Left lung (tissue), 10 donors: ENCODE results near the gene TTC22. TPM values are rescaled to one million over a fixed set of nuclear protein-coding genes. Genes with fewer than 3 reads are reported as not detected.
A peak's percentile ranks its signal among the peaks of the same experiment; 100 is the strongest.

Source experiments
- ATAC-seq: fragments of 200-7000 bp; cut with Tn5 transposase; one replicate; pipeline ENCODE4 v1.9.1; 2020; ENCODE audit warnings: moderate library complexity
- DNase-seq, 4 donors: peaks; one replicate each; pipeline ENCODE4 v3.0.0-alpha.2; 2013 to 2020
- H3K27ac ChIP-seq, 2 donors: fragments of 200-600 bp; sonication (generic) in 1 of 2; one replicate each; pipeline versions ENCODE4 v1.5.0 to v1.8.0; 2020 to 2021
- H3K27me3 ChIP-seq, 2 donors: fragments of 200-600 bp; sonication (generic) in 1 of 2; one replicate each; pipeline versions ENCODE4 v1.5.0 to v1.8.0; 2020 to 2021
- H3K36me3 ChIP-seq, 2 donors: fragments of 200-600 bp; sonication (generic) in 1 of 2; one replicate each; pipeline versions ENCODE4 v1.5.0 to v1.8.0; 2020 to 2021
- H3K4me1 ChIP-seq, 2 donors: fragments of 200-600 bp; one replicate each; pipeline ENCODE4 v1.8.0; 2021
- H3K4me3 ChIP-seq, 2 donors: fragments of 200-600 bp; sonication (generic) in 1 of 2; one replicate each; pipeline versions ENCODE4 v1.5.0 to v1.8.0; 2020 to 2021; ENCODE audit warnings: mild to moderate bottlenecking in 1 of 2
- H3K9me3 ChIP-seq, 2 donors: fragments of 200-600 bp; sonication (generic) in 1 of 2; one replicate each; pipeline versions ENCODE4 v1.5.0 to v1.8.0; 2020 to 2021
- CTCF ChIP-seq, 2 donors: fragments of 200-600 bp; sonication (generic) in 1 of 2; IDR thresholded peaks; one replicate each; pipeline versions ENCODE4 v1.5.0 to v1.8.0; 2021; ENCODE audit warnings: antibody characterized with exemption in 2 of 2
- intact Hi-C, 2 donors: fragments of 100-400 bp; cut with DNase I; formaldehyde crosslinking; loops; one replicate each; pipeline versions ENCODE4 v1.11.2 to v1.14.2; 2022
- polyA plus RNA-seq, 6 donors: library from polyadenylated mRNA; unstranded; fragments of 120-200 nt; gene quantifications; one replicate each; pipeline ENCODE4 v1.2.1, GENCODE V29; 2013; ENCODE audit not compliant: insufficient read length in 6 of 6
- total RNA-seq, 2 donors: library from RNA; stranded (reverse); fragmentation: NEBNext Ultra II Directional; extraction: Animal tissue kit (Norgen Biotek cat#: 25700); gene quantifications; one replicate each; pipeline ENCODE4 v1.2.1, GENCODE V29; 2021
- donor health status: DM: no; HTN: yes; CAD: no.
- donor health status: DM: no; HTN: no; CAD: no.

The TTC22 gene
- total and polyA plus RNA-seq, 8 donors = 2.9 to 7.7 (median 4.2) TPM

GRCh38 chr1:54814571-54814970 lies 13.4 kb upstream of the TTC22 start:
- intact Hi-C loops = loop anchor here in 1 of 2 donors (10.0 kb wide), 1 partner anchor 140 kb away; no protein-coding TSS in a partner anchor
- no peak for DNase-seq
- Histone ChIP-seq H3K9me3 (no peaks in the 10 kb centered on the region), H3K27ac (no peak overlapping the region), H3K27me3 (peaks cover 0 to 4% of the 10 kb centered on the region in 2 donors), H3K4me1 (no peaks in the 10 kb centered on the region), H3K36me3 (no peaks in the 10 kb centered on the region), H3K4me3 (no peak overlapping the region)
- no peak for TF ChIP-seq CTCF (IDR thresholded peaks at IDR 0.05)
- no peak for ATAC-seq

- no peaks in the 10 kb centered on the region for H3K36me3 ChIP-seq
- DNase-seq (no peak), ATAC-seq (no peak)
- no peak for TF ChIP-seq CTCF (IDR thresholded peaks at IDR 0.05)
- H3K9me3 ChIP-seq = no peaks in the 10 kb centered on the region
- no peaks in the 10 kb centered on the region for H3K4me1 ChIP-seq
- H3K27me3 ChIP-seq = peaks cover 0 to 4% of the 10 kb centered on the region in 2 donors
- H3K27ac ChIP-seq = no peak overlapping the region
- no peak overlapping the region for H3K4me3 ChIP-seq
- intact Hi-C loops = loop anchor here in 1 of 2 donors (10.0 kb wide), 1 partner anchor 139 kb away; no protein-coding TSS in a partner anchor
These were observed 13.0 kb upstream of the TTC22 start for GRCh38 chr1:54814126-54814498.

- Histone ChIP-seq H3K36me3 (no peaks in the 10 kb centered on the region), H3K27me3 (peaks cover 0 to 4% of the 10 kb centered on the region in 2 donors), H3K4me3 (no peak overlapping the region), H3K4me1 (no peaks in the 10 kb centered on the region), H3K27ac (no peak overlapping the region), H3K9me3 (no peaks in the 10 kb centered on the region)
- DNase-seq (peak in 1 of 4 donors; percentile 11), ATAC-seq (no peak)
- TF ChIP-seq CTCF (IDR thresholded peaks at IDR 0.05) = no peak
- intact Hi-C loops = loop anchor here in 1 of 2 donors (10.0 kb wide), 1 partner anchor 139 kb away; no protein-coding TSS in a partner anchor
These were observed 12.5 kb upstream of the TTC22 start for GRCh38 chr1:54813485-54814125.

- Histone ChIP-seq H3K27me3 (peaks cover 0 to 4% of the 10 kb centered on the region in 2 donors), H3K4me3 (no peak overlapping the region), H3K4me1 (no peaks in the 10 kb centered on the region), H3K9me3 (no peaks in the 10 kb centered on the region), H3K27ac (no peak overlapping the region), H3K36me3 (no peaks in the 10 kb centered on the region)
- intact Hi-C loops = loop anchor here in 1 of 2 donors (10.0 kb wide), 1 partner anchor 138 kb away; no protein-coding TSS in a partner anchor
- peak in 1 of 4 donors; percentile 3 for DNase-seq
- ATAC-seq = no peak
- no peak for TF ChIP-seq CTCF (IDR thresholded peaks at IDR 0.05)
These were observed 11.8 kb upstream of the TTC22 start for GRCh38 chr1:54812801-54813484.
